Measurements from ENCODE around the gene CTDP1.

DNA sequence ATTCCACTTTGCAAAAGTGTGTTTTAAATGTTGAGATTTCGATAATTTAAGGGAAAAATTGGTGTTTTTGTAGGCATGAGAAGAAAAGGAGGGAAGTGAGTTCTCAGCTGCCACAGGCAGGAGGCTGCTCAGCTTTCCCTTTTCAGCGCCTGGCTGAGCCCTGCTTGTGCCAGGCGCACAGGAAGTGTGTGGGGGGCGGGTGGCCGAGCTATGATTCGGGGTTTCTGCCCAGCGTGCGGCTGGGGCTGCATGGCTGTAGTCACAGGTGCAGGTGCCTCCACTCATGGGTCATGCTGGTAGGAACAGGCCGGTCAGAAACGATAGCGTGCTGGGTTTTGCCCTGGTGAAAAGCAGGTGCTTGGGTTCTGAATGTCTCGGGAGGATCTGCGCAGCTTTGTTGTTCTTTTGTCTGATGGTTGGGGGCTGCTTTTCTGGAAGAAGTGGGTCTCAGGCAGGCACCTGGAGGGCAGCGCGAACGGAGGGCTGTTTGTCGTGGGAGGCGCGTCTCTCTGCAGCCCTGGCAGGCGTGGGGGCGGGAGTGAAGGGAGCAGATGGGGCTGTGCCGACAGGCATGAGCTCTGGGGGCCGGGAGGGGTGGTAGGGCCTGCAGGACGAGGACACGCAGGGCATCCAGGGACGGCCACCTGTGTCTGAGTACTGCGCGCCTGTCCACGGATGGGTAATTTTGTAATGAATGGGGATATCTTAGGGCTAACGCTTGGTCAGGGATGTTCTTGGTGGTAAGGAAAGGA is 120.2 kb downstream of the CTDP1 start:
- TF ChIP-seq FOXP2 (optimal IDR thresholded peaks at IDR 0.05; ENCODE audit: borderline replicate concordance, extremely low read depth, extremely low read length, insufficient read depth) (no peak), SIN3A (IDR thresholded peaks at IDR 0.05; ENCODE audit: borderline replicate concordance, insufficient read depth, low read length) (no peak)
